ENCODE data around the gene EFCAB10. TPM values are rescaled to one million over a fixed set of nuclear protein-coding genes. Genes with fewer than 3 reads are reported as not detected.

EFCAB10 gene
- total RNA-seq, 1 experiment from 2014 or later = not detected

GRCh38 chr7:105567024-105567423 lies 14.3 kb downstream of the EFCAB10 start:
- Mint-ChIP-seq H3K27me3 (ENCODE audit: unreplicated experiment) (no peaks in the 10 kb centered on the region), H3K36me3 (ENCODE audit: insufficient read depth, unreplicated experiment) (peaks cover 5% of the 10 kb centered on the region), H3K4me1 (ENCODE audit: low read depth, unreplicated experiment) (no peaks in the 10 kb centered on the region), H3K9me3 (ENCODE audit: low read depth, unreplicated experiment) (no peaks in the 10 kb centered on the region), H3K27ac (ENCODE audit: unreplicated experiment) (no peak overlapping the region), H3K4me3 (ENCODE audit: low read depth, unreplicated experiment) (no peak overlapping the region)
- DNase-seq = no peak
- intact Hi-C loops (cut with micrococcal nuclease; ENCODE audit: unreplicated experiment) = no loop called here
- TF ChIP-seq CTCF (IDR thresholded peaks at IDR 0.05; ENCODE audit: unreplicated experiment) = no peak
- CTCF ChIA-PET = interaction anchor here (0.6 kb wide), 1 partner anchor 629 kb away, joined by 3 read pairs; no protein-coding TSS in a partner anchor
- no TSS peak for BruUV-seq (replicated peaks)

GRCh38 chr7:105565190-105565589 lies 16.1 kb downstream of the EFCAB10 start:
- no peak for TF ChIP-seq CTCF (IDR thresholded peaks at IDR 0.05; ENCODE audit: unreplicated experiment)
- intact Hi-C loops (cut with micrococcal nuclease; ENCODE audit: unreplicated experiment) = no loop called here
- H3K36me3 Mint-ChIP-seq (ENCODE audit: insufficient read depth, unreplicated experiment) = peaks cover 2% of the 10 kb centered on the region
- H3K9me3 Mint-ChIP-seq (ENCODE audit: low read depth, unreplicated experiment) = no peaks in the 10 kb centered on the region
- H3K27ac Mint-ChIP-seq (ENCODE audit: unreplicated experiment) = no peak overlapping the region
- H3K4me1 Mint-ChIP-seq (ENCODE audit: low read depth, unreplicated experiment) = no peaks in the 10 kb centered on the region
- no peaks in the 10 kb centered on the region for H3K27me3 Mint-ChIP-seq (ENCODE audit: unreplicated experiment)
- BruUV-seq (replicated peaks) = no TSS peak
- no peak overlapping the region for H3K4me3 Mint-ChIP-seq (ENCODE audit: low read depth, unreplicated experiment)
- CTCF ChIA-PET = no interaction called here
- no peak for DNase-seq

- no peak for TF ChIP-seq CTCF (IDR thresholded peaks at IDR 0.05; ENCODE audit: unreplicated experiment)
- H3K4me1 Mint-ChIP-seq (ENCODE audit: low read depth, unreplicated experiment) = no peaks in the 10 kb centered on the region
- no peak for DNase-seq
- H3K27ac Mint-ChIP-seq (ENCODE audit: unreplicated experiment) = no peak overlapping the region
- CTCF ChIA-PET = interaction anchor here (0.7 kb wide), 1 partner anchor 1165 kb away, joined by 7 read pairs; no protein-coding TSS in a partner anchor
- BruUV-seq (replicated peaks) = no TSS peak
- intact Hi-C loops (cut with micrococcal nuclease; ENCODE audit: unreplicated experiment) = no loop called here
- peaks cover 13% of the 10 kb centered on the region for H3K36me3 Mint-ChIP-seq (ENCODE audit: insufficient read depth, unreplicated experiment)
- H3K4me3 Mint-ChIP-seq (ENCODE audit: low read depth, unreplicated experiment) = no peak overlapping the region
- no peaks in the 10 kb centered on the region for H3K27me3 Mint-ChIP-seq (ENCODE audit: unreplicated experiment)
- no peaks in the 10 kb centered on the region for H3K9me3 Mint-ChIP-seq (ENCODE audit: low read depth, unreplicated experiment)
Observed at GRCh38 chr7:105559926-105560325, 21.4 kb downstream of the EFCAB10 start.

- Mint-ChIP-seq H3K36me3 (ENCODE audit: insufficient read depth, unreplicated experiment) (peaks cover 16% of the 10 kb centered on the region), H3K4me3 (ENCODE audit: low read depth, unreplicated experiment) (no peak overlapping the region), H3K9me3 (ENCODE audit: low read depth, unreplicated experiment) (no peaks in the 10 kb centered on the region), H3K4me1 (ENCODE audit: low read depth, unreplicated experiment) (peaks cover 3% of the 10 kb centered on the region), H3K27ac (ENCODE audit: unreplicated experiment) (peak overlapping the region; percentile 35), H3K27me3 (ENCODE audit: unreplicated experiment) (no peaks in the 10 kb centered on the region)
- no TSS peak for BruUV-seq (replicated peaks)
- CTCF ChIA-PET = no interaction called here
- DNase-seq = no peak
- intact Hi-C loops (cut with micrococcal nuclease; ENCODE audit: unreplicated experiment) = loop anchor here (10.0 kb wide), 1 partner anchor 744 kb away; no protein-coding TSS in a partner anchor
- no peak for TF ChIP-seq CTCF (IDR thresholded peaks at IDR 0.05; ENCODE audit: unreplicated experiment)
Observed at GRCh38 chr7:105538339-105538738, 43.0 kb downstream of the EFCAB10 start.

Data from Calu3 (cell line).